ENCODE results near the gene WDR45B.

- TF ChIP-seq CTCF (conservative IDR thresholded peaks at IDR 0.05; ENCODE audit: low read length), result no peak
- no peak for TF ChIP-seq EZH2phosphoT487 (IDR thresholded peaks at IDR 0.05; ENCODE audit: borderline replicate concordance, low read depth, low read length)
Measured at GRCh38 chr17:82593590-82594087, 54.6 kb downstream of the WDR45B start.
